ENCODE measurements around the gene SMTNL2. TPM values are rescaled to one million over a fixed set of nuclear protein-coding genes. Genes with fewer than 3 reads are reported as not detected.

Gene SMTNL2
- total and polyA plus RNA-seq, 9 of the 15 experiments (the other 6 are each of a cell fraction or from before 2014, with no cell fraction given) = not detected

GRCh38 chr17:4607773-4608187, 23.5 kb downstream of the SMTNL2 start (continued):
- TF ChIP-seq ARID3B (CRISPR knock-in tag; IDR thresholded peaks at IDR 0.05; ENCODE audit: borderline replicate concordance) (no peak), NFIC (IDR thresholded peaks at IDR 0.05) (peak; percentile 51; the same call in 1 of the 2 replicates), UBTF (IDR thresholded peaks at IDR 0.05; ENCODE audit: borderline replicate concordance in 1 of 2, low read depth in 2 of 2, low read length in 2 of 2) (no peak), ZNF79 (CRISPR knock-in tag; IDR thresholded peaks at IDR 0.05; ENCODE audit: low read depth) (no peak), FOXK2 (conservative IDR thresholded peaks at IDR 0.05 in 1 of 2, IDR thresholded peaks at IDR 0.05 in 1 of 2; ENCODE audit: low read depth in 2 of 2) (no peak)

- intact Hi-C loops (cut with micrococcal nuclease) (no loop called here), in situ Hi-C loops (cut with MboI) (no loop called here)
- DNase-seq (ENCODE audit: extremely low read depth in 1 of 4, low spot score in 3 of 4) (no peak), ATAC-seq (no peak), FAIRE-seq (no peak)
- H3K4me1 ChIP-seq (replicated peaks in 1 of 2; ENCODE audit: control insufficient read depth in 2 of 2, insufficient read depth in 2 of 2, low read length in 2 of 2) = peaks cover 3 to 7% of the 10 kb centered on the region in 2 experiments; a peak in 3 of 5 replicates
- H3K27ac ChIP-seq (ENCODE audit: extremely low read depth, low read depth, low read length) = no peak overlapping the region
- no peak overlapping the region for H3K4me2 ChIP-seq (ENCODE audit: insufficient read depth, low read length)
- CTCF ChIA-PET (ENCODE audit: low intra/inter-chr PET ratio) = no interaction called here
- H3K27me3 ChIP-seq (ENCODE audit: control insufficient read depth in 2 of 2, insufficient read depth in 2 of 2, low read length in 2 of 2) = peaks cover 20 to 40% of the 10 kb centered on the region in 2 experiments
- no peaks in the 10 kb centered on the region for H3K79me2 ChIP-seq (ENCODE audit: control insufficient read depth, insufficient read depth, low read length)
- no peaks in the 10 kb centered on the region for H3K9me3 ChIP-seq (replicated peaks; ENCODE audit: control insufficient read depth, insufficient read depth, low read depth, low read length)
- POLR2A ChIA-PET = interaction anchor here (1.2 kb wide), 1 partner anchor 11 kb away, joined by 3 read pairs; no protein-coding TSS in a partner anchor
- no peak overlapping the region for H3K4me3 ChIP-seq
- no peak for TF ChIP-seq PCBP1 (IDR thresholded peaks at IDR 0.05; ENCODE audit: low read depth, low read length, poor library complexity, severe bottlenecking)
- H2AFZ ChIP-seq (ENCODE audit: low read depth, low read length) = no peak overlapping the region
- 0 out of 2 replicates have a peak, but pooled peaks cover 6% of the 10 kb centered on the region for H4K20me1 ChIP-seq (replicated peaks; ENCODE audit: control insufficient read depth, insufficient read depth, low read length)
- H3K9me1 ChIP-seq (ENCODE audit: control insufficient read depth, insufficient read depth, low read length) = no peaks in the 10 kb centered on the region
- no TSS peak for BruUV-seq (replicated peaks)
- H3K36me3 ChIP-seq (ENCODE audit: control insufficient read depth, insufficient read depth, low read length) = no peaks in the 10 kb centered on the region
- WGBS (ENCODE audit: insufficient coverage, low coverage, missing lambda C conversion rate) = 17% methylated on average over 7 of the region's 7 CpGs
- no peak overlapping the region for H3K9ac ChIP-seq (ENCODE audit: insufficient read depth in 1 of 2, low read depth in 2 of 2, low read length in 2 of 2)
These were observed 25.4 kb downstream of the SMTNL2 start for GRCh38 chr17:4609761-4610160.
